Activated gamma-delta T cell (primary cell): ENCODE measurements around the gene DOCK1.

Experiments
- DNase-seq: peaks from one replicate; lab custom pipeline; 2025; lab: John Stamatoyannopoulos, UW

The DOCK1 gene

DNA sequence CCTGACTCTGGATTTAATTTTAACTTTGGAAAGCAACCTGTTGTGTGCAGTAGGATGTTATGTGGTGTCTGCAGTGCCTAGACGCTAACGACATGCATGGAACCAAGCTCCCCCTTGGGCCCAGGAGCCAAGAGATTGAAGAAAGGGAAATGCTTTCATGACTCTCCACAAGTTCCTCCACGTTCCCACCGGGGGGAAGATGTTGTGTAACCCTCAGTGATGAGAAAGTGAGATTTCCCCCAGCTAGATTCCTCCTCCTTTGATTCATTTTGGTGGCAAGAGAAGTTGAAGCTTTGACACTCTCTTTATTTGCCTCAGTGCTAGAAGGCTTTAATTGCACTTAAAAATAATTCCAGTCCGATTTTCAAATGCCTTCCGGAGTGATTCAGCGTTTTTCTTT lies 449.0 kb downstream of the DOCK1 start:
- no peak for DNase-seq

- DNase-seq = no peak
Measured at GRCh38 chr10:127354992-127355391, 449.8 kb downstream of the DOCK1 start.

- no peak for DNase-seq
Measured at GRCh38 chr10:127356360-127356759, 451.1 kb downstream of the DOCK1 start.

DNA sequence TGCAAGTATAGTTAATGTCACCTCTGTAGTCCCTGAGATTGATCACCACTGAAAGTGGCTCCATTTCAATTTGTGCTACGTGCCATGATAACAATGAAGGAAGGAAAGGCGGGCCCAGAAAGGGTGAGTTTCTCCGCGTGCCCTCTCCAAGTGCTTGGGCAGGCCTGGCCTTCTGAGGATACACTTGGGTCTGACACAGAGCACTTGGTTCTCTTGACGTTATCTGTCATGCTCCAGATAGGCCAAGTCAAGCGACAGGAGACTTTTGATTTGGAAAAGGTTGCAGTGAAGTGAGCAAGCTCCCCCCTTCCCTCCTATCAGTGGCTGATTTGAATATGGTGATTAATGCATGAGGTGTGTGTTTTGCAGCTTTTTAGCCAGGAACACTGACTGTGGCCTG lies 452.0 kb downstream of the DOCK1 start:
- DNase-seq = no peak

- DNase-seq = no peak
Measured at GRCh38 chr10:127358337-127358736, 453.1 kb downstream of the DOCK1 start.

GRCh38 chr10:127364034-127364433 lies 458.8 kb downstream of the DOCK1 start:
- no peak for DNase-seq

GRCh38 chr10:127368101-127368500 lies 462.9 kb downstream of the DOCK1 start:
- DNase-seq = no peak

DNA sequence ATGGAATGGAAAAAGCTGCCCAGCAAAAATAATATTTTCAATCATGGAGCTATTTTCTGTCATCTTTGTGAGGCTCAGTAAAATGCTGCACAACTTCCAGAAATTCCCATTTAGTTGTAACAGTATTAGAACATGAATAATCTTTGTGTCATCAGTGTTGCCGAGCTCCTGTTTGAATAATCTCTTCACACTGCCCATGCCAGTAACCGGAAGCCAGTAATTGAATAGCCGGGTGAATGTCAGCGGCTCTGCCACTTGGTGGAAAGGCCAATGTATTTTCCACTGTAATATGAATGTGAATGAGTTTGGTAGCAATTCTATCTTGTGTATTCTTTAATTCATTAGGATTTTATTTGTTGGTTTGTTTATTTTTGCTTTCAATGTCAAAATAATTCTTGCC lies 463.7 kb downstream of the DOCK1 start:
- DNase-seq = no peak

DNA sequence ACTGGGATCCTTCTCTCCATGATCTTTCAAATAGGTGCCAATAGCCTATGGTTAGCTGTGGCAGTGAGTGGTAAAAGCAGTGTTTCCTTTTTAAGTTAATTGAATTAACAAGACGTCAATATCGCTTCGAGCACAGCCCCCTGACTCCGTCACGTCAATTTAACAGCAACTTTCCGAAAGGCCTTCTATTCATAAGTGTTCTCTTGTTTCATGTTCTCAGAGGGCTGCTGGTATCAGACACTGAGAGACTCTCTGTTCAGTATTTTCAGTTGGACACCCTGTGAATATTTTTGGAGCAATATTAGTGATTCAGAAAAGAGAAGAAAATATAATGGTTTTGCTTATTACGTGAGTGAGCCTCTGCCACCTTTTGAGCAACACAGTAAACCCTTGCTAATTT lies 465.4 kb downstream of the DOCK1 start:
- DNase-seq = no peak

DNA sequence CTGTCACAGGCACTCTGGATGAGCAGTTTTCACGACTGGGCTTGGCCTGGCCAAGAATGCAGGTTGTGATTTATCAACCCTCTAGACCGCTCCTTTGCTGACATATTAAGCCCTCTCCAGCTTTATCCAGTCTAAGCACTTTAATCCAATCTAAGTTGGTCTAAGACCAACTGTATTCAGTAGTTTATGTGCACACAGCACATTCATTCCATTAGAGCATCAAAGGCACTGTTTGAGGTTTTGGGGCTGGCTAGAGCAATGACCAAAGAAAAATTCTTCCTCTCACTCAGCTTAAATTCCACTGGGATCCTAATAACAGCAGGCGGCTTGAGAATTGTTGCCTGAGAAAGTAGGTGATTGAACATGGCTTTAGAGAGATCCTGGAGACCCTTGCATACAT lies 467.1 kb downstream of the DOCK1 start:
- DNase-seq = no peak

GRCh38 chr10:127374074-127374680 lies 468.9 kb downstream of the DOCK1 start:
- no peak for DNase-seq

GRCh38 chr10:127374901-127375300 lies 469.7 kb downstream of the DOCK1 start:
- no peak for DNase-seq

DNA sequence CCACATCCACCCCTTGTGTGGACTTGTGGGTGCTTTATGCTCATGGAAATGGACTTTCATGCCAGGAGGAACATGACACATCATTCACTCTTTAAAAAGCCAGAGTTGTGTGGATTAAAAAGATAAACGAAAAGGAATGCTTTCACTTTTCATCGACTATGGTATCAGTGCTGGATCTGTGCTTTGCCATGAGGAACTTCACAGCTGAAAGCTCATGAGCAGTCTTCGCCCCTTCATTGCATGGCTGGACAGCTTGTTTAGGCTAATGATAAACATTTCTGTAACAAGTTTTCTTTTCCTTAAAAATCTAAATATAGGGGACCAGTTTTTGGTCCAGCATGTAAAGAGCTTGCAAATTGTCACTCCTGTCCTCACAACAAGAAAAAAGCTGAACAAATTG lies 470.2 kb downstream of the DOCK1 start:
- DNase-seq = no peak

DNA sequence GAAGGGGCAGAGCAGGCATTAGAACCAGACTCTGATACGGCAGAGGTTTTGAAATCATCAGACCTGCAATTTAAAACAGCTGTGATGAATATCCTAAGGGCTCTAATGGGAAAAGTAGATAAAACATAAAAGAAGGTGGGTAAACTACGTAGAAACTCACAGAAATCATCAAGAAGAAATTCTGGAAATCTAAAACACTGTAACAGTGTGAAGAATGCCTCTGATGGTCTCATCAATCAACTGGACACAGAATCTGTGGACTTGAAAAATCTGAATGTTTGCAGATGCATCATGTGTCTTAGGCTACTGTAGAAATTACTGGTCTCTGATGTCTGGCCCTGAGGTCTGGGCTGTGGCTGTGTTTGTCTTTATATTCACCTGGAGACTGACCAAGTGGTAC lies 470.8 kb downstream of the DOCK1 start:
- DNase-seq = no peak

DNA sequence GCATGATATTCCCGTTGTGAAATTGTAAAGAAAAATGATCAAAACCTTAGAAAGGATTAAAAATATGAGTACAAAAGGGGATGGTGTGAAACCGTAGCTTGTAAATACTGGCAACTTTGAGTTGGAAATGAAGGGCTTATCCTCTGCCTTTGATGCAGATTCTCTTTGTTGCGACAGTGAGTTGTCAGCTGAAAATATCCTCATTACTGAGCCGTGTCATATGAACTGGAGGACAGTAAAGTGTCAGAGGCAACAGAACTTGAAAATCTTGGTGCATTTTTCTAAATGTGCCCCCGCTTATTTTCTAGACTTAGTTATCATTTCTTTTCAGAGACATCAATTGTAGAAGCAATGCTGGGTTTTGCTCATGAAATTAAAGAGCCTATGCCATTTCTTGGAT lies 473.4 kb downstream of the DOCK1 start:
- DNase-seq = no peak

- no peak for DNase-seq
Measured at GRCh38 chr10:127384532-127384931, 479.3 kb downstream of the DOCK1 start.

- no peak for DNase-seq
Measured at GRCh38 chr10:127385066-127385465, 479.8 kb downstream of the DOCK1 start.

DNA sequence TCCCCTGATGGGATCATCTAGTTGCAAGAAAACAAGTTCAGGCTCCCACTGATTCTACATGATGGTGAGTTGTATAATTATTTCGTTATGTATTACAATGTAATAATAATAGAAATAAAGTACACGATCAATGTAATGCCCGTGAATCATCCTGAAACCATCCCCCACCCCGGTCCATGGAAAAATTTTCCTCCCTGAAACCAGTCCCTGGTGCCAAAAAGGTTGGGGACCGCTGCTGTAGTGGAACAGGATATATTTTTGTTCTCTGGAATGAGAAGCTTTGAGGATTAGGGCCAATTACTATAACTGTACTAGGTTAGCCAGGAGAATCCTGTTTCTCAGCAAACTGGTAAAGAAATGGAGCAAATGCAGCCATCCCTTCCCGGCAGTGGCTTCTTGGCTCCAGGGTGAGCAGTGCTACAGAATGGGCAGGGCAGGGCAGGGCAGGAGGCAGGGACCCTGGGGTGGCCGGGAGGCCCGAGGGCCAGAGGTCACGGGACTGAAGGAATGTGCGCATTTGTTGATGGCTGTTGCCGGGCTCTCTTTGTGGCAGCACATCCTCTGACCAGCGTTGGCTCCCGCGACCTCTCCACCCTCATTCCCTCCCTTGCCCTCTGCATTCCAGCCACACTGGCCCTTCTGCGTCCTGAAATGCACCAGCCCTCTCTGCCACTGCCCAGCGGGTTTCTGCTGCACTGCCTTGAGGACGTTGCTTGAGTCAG lies 481.5 kb downstream of the DOCK1 start:
- DNase-seq = no peak

- DNase-seq = no peak
Measured at GRCh38 chr10:127391875-127392274, 486.6 kb downstream of the DOCK1 start.

DNA sequence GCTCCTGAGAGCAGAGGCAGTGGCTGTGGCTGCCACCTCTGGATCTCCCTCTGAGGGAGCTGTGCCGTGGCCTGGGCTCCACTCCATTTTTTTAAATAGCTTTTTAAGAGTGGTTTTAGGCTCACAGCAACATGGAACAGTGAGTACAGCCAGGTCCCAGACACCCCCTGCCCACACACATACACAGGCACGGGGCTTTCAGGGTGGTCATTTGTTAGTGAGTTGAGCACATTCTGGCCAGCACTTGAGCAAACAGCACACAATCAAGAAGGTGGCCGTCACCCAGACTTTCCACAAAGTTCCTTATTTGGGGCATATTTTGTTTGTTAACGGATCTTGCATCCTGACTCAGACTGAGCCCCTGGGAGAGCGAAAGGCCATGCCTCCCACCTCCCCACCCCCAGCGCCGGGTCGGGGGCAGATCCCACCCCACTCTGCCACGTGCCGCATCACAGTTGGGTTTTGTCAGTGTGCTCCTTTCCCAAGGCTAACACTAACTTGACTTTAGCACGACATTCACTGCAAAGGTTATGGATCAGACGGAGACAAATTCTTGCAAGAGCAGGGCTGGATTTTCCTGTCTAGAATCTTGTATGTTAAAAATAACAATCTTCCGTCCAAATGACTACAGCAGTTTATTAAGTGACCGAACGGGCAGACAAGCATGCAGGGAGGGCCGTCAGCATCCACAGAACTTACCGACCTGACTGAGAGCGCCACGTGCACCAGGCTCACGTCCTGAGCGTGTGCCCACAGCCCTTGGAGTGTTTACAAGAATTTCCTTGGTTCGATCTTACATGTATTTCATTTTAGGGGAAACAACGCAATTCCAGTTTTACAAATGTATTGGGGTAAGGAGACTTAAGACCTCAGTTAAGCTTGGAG lies 487.4 kb downstream of the DOCK1 start:
- DNase-seq = no peak

GRCh38 chr10:127398140-127398970 lies 493.1 kb downstream of the DOCK1 start:
- DNase-seq = no peak

- no peak for DNase-seq
Measured at GRCh38 chr10:127398971-127399365, 493.7 kb downstream of the DOCK1 start.
